ENCODE measurements around the gene SLC16A11. TPM values are rescaled to one million over a fixed set of nuclear protein-coding genes. Genes with fewer than 3 reads are reported as not detected.

SLC16A11 gene
- total RNA-seq, 4 donors from 2014 or later = 0.14 to 10.0 (median 0.85) TPM

DNA sequence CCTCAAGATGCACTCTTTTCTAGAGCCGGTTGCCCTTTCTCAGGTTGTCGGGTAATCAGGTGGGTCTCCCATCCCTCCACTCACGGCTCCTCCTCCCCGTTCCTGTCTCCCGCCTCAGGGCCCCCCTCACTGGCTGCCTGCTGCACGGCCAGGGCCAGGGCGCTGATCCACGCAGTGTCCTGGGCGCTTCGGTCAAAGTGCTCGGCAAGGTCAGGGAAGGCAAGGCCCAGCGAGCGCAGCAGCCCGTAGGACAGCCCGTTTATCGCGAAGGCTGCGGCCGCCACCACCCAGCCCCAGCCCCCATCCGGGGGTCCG, 753 bp downstream of the SLC16A11 start:
- H3K4me1 ChIP-seq = peaks cover 0 to 19% of the 10 kb centered on the region in 2 donors
- intact Hi-C loops (cut with DNase I; ENCODE audit: low total_unique reads) = no loop called here
- no peak for DNase-seq

DNA sequence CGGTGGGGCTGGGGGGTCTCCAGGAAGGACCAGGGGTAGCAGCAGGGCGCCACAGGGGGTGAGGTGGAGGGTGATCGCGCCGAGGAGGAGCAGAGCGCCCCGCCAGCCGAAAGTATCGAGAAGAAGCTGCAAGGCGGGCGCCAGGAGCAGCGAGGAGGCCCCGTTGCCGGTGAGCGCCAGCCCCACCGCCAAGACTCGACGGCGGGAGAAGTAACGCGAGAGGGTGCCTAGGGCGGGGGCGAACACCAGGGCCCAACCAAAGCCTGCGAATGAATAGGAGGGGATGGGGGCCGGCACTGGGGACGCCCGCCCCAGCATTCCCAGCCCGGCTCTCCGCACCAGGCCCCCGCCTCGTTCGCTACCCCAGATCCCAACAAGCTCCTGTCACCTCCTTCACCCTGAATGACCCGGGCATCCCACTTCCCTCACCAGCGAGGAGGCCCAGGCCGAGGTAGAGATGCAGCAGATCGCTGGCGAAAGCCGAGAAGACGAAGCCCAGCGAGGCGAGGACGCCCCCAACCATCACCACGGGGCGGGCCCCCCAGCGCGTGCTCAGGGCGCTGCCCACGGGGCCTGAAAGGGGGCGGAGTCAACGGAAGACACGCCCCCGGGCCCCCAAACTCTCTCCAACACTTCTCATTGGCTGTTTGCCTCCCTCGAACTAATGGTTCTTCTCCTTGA, 1.3 kb downstream of the SLC16A11 start:
- Histone ChIP-seq H3K27me3 (peaks cover 0 to 15% of the 10 kb centered on the region in 2 donors), H3K36me3 (no peaks in the 10 kb centered on the region), H3K9me3 (no peaks in the 10 kb centered on the region), H3K4me1 (peaks cover 0 to 19% of the 10 kb centered on the region in 2 donors), H3K27ac (no peak overlapping the region), H3K4me3 (peak overlapping the region in 1 of 2 donors; percentile 29)
- intact Hi-C loops (cut with DNase I; ENCODE audit: low total_unique reads) = no loop called here
- DNase-seq = no peak
- TF ChIP-seq, protein P1, sequence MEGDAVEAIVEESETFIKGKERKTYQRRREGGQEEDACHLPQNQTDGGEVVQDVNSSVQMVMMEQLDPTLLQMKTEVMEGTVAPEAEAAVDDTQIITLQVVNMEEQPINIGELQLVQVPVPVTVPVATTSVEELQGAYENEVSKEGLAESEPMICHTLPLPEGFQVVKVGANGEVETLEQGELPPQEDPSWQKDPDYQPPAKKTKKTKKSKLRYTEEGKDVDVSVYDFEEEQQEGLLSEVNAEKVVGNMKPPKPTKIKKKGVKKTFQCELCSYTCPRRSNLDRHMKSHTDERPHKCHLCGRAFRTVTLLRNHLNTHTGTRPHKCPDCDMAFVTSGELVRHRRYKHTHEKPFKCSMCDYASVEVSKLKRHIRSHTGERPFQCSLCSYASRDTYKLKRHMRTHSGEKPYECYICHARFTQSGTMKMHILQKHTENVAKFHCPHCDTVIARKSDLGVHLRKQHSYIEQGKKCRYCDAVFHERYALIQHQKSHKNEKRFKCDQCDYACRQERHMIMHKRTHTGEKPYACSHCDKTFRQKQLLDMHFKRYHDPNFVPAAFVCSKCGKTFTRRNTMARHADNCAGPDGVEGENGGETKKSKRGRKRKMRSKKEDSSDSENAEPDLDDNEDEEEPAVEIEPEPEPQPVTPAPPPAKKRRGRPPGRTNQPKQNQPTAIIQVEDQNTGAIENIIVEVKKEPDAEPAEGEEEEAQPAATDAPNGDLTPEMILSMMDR (IDR thresholded peaks at IDR 0.05) = no peak
- no peak for TF ChIP-seq POLR2A (IDR thresholded peaks at IDR 0.05)

More for the DNA sequence above, 753 bp downstream of the SLC16A11 start:
- peaks cover 0 to 15% of the 10 kb centered on the region in 2 donors for H3K27me3 ChIP-seq
- H3K36me3 ChIP-seq = no peaks in the 10 kb centered on the region
- H3K9me3 ChIP-seq = no peaks in the 10 kb centered on the region
- peak overlapping the region; percentile 22 to 29 for H3K4me3 ChIP-seq
- peak overlapping the region; percentile 25 to 68 for H3K27ac ChIP-seq
- TF ChIP-seq, protein P1 (IDR thresholded peaks at IDR 0.05) = no peak
- no peak for TF ChIP-seq POLR2A (IDR thresholded peaks at IDR 0.05)

DNA sequence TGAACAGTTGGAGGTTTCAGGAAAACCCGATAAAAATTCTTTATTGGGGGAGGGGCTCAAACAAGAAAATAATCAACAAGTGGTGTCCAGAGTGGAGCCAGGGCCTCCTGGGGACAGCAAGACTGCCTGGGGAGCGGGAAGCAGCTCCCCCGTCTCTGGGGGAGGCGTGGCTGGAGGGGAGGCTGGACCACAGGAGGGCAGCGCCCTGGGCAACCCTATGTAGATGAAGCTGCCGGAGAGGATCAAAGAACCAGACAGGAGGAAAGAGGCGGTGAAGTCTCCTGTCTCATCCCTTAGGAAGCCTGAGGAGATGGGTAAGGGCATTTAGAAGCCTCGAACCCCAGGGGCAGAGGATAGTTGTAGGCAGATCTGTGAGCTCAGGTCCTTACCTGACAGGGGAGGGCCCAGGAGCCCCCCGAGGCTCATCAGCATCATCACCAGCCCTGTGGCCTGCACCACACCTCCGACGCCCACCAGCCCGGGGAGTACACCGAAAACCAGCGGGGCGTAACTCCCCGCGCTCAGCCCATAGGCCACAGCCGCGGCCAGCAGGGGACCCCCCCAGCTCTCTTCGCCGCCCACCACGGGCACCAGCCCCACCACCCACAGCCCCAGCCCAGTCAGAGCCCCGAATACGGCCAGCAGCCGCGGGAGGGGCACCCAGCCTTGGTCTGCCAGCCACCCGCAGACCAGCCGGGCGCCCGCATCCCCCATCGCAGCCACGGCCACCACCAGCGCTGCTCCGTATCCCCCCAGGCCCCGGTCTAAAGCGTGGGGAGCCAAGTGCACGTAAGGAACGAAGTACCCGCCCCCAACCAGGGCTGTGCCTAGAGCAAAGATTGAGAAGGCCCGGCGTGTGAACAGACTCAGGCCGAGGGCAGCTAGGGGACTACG, 2.0 kb downstream of the SLC16A11 start:
- intact Hi-C loops (cut with DNase I; ENCODE audit: low total_unique reads) = no loop called here
- no peak for DNase-seq
- Histone ChIP-seq H3K9me3 (no peaks in the 10 kb centered on the region), H3K4me1 (peaks cover 0 to 19% of the 10 kb centered on the region in 2 donors), H3K36me3 (no peaks in the 10 kb centered on the region), H3K27me3 (peaks cover 0 to 15% of the 10 kb centered on the region in 2 donors), H3K4me3 (no peak overlapping the region), H3K27ac (no peak overlapping the region)
- no peak for TF ChIP-seq POLR2A (IDR thresholded peaks at IDR 0.05)
- TF ChIP-seq, protein P1 (IDR thresholded peaks at IDR 0.05) = no peak

DNA sequence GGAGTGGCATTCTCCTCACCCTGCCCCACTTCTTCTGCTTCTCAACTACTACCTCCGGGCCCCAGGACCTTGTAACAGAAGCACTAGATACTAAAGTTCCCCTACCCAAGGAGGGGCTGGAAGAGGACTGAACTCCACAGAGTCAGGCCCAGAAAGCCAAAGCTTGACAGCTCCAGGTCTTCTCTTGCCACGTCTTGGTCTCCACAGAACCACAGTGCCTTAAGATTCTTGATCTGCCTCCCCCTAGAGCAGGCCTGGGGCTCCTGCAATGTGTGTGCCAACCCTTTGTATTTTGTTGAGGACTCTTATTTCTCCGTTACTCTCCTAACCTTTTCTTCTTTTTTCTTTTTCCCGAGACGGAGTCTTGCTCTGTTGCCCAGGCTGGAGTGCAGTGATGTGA, 4.1 kb downstream of the SLC16A11 start:
- Histone ChIP-seq H3K36me3 (no peaks in the 10 kb centered on the region), H3K4me1 (peaks cover 0 to 19% of the 10 kb centered on the region in 2 donors), H3K27me3 (peaks cover 0 to 15% of the 10 kb centered on the region in 2 donors), H3K4me3 (no peak overlapping the region), H3K27ac (no peak overlapping the region), H3K9me3 (no peaks in the 10 kb centered on the region)
- no peak for DNase-seq
- intact Hi-C loops (cut with DNase I; ENCODE audit: low total_unique reads) = no loop called here
- TF ChIP-seq, protein P1 (IDR thresholded peaks at IDR 0.05) = no peak
- TF ChIP-seq POLR2A (IDR thresholded peaks at IDR 0.05) = no peak
